Jurkat, Clone E6-1 (cell line): ENCODE results near the gene SLC4A11. TPM values are rescaled to one million over a fixed set of nuclear protein-coding genes. Genes with fewer than 3 reads are reported as not detected.

Experiments used
- DNase-seq: peaks from one replicate; pipeline ENCODE4 v3.0.0-alpha.2; 2011; ENCODE audit warnings: low read depth, low spot score
- H3K4me3 ChIP-seq: 2 replicates; pipeline ENCODE4 v1.5.1; 2011; ENCODE audit warnings: mild to moderate bottlenecking, low read length, control low read depth, moderate library complexity
- polyA plus RNA-seq: library from polyadenylated mRNA; unstranded; fragments of >200 nt; gene quantifications from one replicate; pipeline ENCODE4 v1.2.1, GENCODE V29; 2012; ENCODE audit warnings: missing spikeins; ENCODE audit not compliant: insufficient read length, insufficient read depth

The SLC4A11 gene
- 23.0 TPM for polyA plus RNA-seq

GRCh38 chr20:3239026-3239866 lies at the start of gene SLC4A11:
TSS of gene SLC4A11 (minus strand) at chr20:3239190. CDS start at chr20:3239137, 53 bp downstream.
- H3K4me3 ChIP-seq, result peak within 1 kb of the TSS; percentile 62
- DNase-seq, result no peak

GRCh38 chr20:3283222-3283820 lies 44.3 kb upstream of the SLC4A11 start:
- DNase-seq, result no peak
- H3K4me3 ChIP-seq, result no peak overlapping the region

GRCh38 chr20:3282271-3283221 lies 43.6 kb upstream of the SLC4A11 start:
- DNase-seq, result no peak
- no peak overlapping the region for H3K4me3 ChIP-seq

- no peak for DNase-seq
- no peak overlapping the region for H3K4me3 ChIP-seq
Observed at GRCh38 chr20:3281437-3281836, 42.4 kb upstream of the SLC4A11 start.

GRCh38 chr20:3279761-3280160 lies 40.8 kb upstream of the SLC4A11 start:
- no peak overlapping the region for H3K4me3 ChIP-seq
- no peak for DNase-seq

GRCh38 chr20:3277686-3278465 lies 38.9 kb upstream of the SLC4A11 start:
- DNase-seq, result no peak
- no peak overlapping the region for H3K4me3 ChIP-seq

- no peak for DNase-seq
- H3K4me3 ChIP-seq, result no peak overlapping the region
Observed at GRCh38 chr20:3276680-3277015, 37.7 kb upstream of the SLC4A11 start.

GRCh38 chr20:3275966-3276679 lies 37.1 kb upstream of the SLC4A11 start:
- no peak for DNase-seq
- H3K4me3 ChIP-seq, result no peak overlapping the region

GRCh38 chr20:3275064-3275935 lies 36.3 kb upstream of the SLC4A11 start:
- no peak for DNase-seq
- H3K4me3 ChIP-seq, result no peak overlapping the region

GRCh38 chr20:3273371-3273770 lies 34.4 kb upstream of the SLC4A11 start:
- DNase-seq, result no peak
- H3K4me3 ChIP-seq, result no peak overlapping the region

GRCh38 chr20:3270051-3270450 lies 31.1 kb upstream of the SLC4A11 start:
- H3K4me3 ChIP-seq, result no peak overlapping the region
- no peak for DNase-seq

GRCh38 chr20:3262566-3262965 lies 23.6 kb upstream of the SLC4A11 start:
- DNase-seq, result no peak
- no peak overlapping the region for H3K4me3 ChIP-seq

GRCh38 chr20:3258429-3258828 lies 19.4 kb upstream of the SLC4A11 start:
- peak; percentile 20 for DNase-seq
- H3K4me3 ChIP-seq, result no peak overlapping the region

- no peak overlapping the region for H3K4me3 ChIP-seq
- DNase-seq, result no peak
Observed at GRCh38 chr20:3255728-3256127, 16.7 kb upstream of the SLC4A11 start.

- no peak overlapping the region for H3K4me3 ChIP-seq
- DNase-seq, result no peak
Observed at GRCh38 chr20:3251806-3252205, 12.8 kb upstream of the SLC4A11 start.

GRCh38 chr20:3250091-3250504 lies 11.1 kb upstream of the SLC4A11 start:
- no peak overlapping the region for H3K4me3 ChIP-seq
- no peak for DNase-seq

- H3K4me3 ChIP-seq, result no peak overlapping the region
- no peak for DNase-seq
Observed at GRCh38 chr20:3248993-3249347, 10.0 kb upstream of the SLC4A11 start.
